Astrocyte (in vitro differentiated cells and primary cell): ENCODE data around the gene DMRTA1.

Source experiments
- EZH2 ChIP-seq: IDR thresholded peaks from 2 replicates; pipeline ENCODE4 v1.6.1; 2012; ENCODE audit warnings: mild to moderate bottlenecking, low read length, inconsistent platforms; ENCODE audit not compliant: insufficient read depth
- TF ChIP-seq, protein P1 (sequence below): IDR thresholded peaks from 2 replicates; pipeline ENCODE4 v1.5.1; 2011; ENCODE audit warnings: low read depth, mild to moderate bottlenecking, inconsistent platforms, low read length, moderate library complexity; ENCODE audit not compliant: insufficient read depth

DNA sequence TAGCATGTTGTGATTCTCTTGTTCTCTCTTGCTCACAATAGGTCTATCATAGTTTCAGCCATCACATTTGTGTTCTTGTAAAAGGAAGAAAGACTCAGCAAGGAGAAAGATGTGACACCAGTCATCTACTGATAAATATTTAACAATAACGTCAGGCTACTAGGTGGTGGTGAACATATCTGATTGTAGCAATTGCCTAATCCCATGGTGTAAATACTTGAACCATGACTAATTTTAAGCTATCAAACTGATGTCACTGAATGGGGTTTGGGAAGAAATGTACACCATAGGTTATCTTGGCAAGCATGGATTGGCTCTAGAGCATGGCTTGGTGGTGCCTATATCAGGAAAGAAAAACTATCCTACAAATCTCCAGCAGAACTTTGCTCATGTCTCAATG, 16.6 kb downstream of the DMRTA1 start:
- TF ChIP-seq, protein P1, sequence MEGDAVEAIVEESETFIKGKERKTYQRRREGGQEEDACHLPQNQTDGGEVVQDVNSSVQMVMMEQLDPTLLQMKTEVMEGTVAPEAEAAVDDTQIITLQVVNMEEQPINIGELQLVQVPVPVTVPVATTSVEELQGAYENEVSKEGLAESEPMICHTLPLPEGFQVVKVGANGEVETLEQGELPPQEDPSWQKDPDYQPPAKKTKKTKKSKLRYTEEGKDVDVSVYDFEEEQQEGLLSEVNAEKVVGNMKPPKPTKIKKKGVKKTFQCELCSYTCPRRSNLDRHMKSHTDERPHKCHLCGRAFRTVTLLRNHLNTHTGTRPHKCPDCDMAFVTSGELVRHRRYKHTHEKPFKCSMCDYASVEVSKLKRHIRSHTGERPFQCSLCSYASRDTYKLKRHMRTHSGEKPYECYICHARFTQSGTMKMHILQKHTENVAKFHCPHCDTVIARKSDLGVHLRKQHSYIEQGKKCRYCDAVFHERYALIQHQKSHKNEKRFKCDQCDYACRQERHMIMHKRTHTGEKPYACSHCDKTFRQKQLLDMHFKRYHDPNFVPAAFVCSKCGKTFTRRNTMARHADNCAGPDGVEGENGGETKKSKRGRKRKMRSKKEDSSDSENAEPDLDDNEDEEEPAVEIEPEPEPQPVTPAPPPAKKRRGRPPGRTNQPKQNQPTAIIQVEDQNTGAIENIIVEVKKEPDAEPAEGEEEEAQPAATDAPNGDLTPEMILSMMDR: no peak
- TF ChIP-seq EZH2: no peak
